ENCODE data around the gene LZTS3.
"Not testable (repeated sequence)": the region's sequence is repeated elsewhere in the genome, so short reads cannot be mapped to it uniquely, and the experiment has no call there.

Gene LZTS3

DNA sequence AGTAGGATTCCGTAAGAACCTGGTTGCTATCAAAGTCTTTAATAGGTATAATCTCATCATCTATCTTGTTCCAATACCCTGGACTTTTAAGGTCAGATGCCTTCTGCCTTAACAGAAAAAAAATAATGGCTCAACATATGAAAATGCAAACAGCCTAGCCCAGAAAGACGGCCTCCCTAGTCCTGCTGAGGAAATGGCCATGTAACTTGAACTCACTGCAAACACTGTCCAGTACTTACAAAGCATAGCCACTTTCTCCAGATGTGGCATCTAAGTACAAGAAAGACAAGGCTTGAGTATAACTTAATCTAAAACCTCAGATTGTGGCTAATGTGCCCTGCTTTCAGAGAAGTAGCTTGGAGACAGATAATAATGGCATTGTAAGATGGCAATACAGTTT, 40.2 kb downstream of the LZTS3 start:
- no peak for DNase-seq

- DNase-seq, result no peak
Observed at GRCh38 chr20:3130051-3130600, 43.2 kb downstream of the LZTS3 start.

DNA sequence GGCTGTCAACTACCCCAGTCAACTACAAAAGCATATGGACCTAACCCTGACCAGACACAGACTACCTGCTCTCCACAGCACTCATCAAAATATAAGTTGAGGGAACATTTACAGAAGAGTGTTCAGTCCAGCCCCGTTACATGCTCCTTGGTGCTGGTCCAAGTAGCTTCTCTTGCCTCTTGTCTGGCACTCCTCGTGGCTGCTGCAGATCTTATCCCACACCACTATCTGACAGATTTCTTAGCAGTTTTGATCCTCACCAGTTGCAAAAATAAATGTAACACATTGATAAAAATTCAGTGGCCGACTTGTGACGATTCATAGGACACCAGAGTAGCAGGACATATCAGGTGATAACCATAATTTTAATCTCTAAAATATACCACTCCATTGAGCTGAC, 44.3 kb downstream of the LZTS3 start:
- no peak for DNase-seq

DNA sequence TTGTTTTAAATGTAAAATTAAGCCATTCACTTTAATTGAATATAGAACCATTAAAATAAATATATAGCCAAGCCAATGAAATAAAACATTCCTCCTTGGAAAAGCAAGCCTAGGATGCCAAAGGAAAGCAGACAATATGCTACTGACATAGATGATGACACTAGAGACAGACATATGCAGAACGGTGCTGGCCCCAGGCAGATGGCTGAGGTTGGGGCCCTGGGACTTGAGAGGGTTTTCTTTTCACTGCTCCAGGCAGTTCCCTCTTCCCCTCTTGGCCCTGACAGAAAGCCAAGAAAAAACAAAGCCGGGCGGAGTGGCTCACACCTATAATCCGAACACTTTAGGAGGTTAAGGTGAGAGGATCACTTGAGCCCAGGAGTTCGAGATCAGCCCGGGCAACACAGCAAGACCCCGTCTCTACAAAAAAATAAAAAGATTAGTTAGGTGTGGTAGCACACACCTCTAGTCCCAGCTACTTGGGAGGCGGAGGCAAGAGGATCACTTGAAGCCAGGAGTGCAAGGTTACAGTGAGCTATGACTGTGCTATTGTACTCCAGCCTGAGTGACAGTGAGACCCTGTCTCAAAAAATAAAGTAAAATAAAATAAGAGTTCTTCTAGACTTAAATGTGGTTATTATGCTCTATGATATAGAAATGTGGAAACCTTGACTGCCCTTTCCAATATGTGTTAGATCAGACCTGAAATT, 44.9 kb downstream of the LZTS3 start:
- no peak for DNase-seq

DNA sequence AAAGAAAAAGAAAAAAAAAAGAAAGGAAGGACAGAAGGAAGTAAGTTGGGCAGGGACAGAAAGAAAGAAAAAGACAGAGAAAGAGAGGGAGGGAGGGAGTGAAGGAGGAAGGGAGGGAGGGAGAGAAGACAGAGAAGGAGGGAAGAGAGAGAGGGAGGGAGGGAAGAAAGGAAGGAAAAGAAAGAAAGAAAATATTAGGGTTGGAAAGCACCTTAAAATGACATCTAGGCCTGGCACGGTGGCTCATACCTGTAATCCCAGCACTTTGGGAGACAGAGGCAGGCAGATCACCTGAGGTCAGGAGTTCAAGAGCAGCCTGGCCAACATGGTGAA, 46.9 kb downstream of the LZTS3 start:
- no peak for DNase-seq

DNA sequence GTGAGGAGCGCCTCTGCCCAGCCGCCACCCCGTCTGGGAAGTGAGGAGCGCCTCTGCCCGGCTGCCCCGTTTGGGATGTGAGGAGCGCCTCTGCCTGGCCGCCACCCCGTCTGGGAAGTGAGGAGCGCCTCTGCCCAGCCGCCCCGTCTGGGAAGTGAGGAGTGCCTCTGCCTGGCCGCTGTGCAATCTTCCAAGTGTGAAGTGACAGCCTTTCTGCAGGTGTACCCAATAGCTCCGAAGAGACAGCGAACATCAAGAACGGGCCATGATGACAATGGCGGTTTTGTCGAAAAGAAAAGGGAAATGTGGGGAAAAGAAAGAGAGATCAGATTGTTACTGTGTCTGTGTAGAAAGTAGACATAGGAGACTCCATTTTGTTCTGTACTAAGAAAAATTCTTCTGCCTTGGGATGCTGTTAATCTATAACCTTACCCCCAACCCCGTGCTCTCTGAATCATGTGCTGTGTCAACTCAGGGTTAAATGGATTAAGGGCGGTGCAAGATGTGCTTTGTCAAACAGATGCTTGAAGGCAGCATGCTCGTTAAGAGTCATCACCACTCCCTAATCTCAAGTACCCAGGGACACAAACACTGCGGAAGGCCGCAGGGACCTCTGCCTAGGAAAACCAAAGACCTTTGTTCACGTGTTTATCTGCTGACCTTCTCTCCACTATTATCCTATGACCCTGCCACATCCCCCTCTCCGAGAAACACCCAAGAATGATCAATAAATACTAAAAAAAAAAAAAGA, 47.4 kb downstream of the LZTS3 start:
- not testable (repeated sequence) for DNase-seq

- not testable (repeated sequence) for DNase-seq
Observed at GRCh38 chr20:3124773-3125560, 48.4 kb downstream of the LZTS3 start.

DNA sequence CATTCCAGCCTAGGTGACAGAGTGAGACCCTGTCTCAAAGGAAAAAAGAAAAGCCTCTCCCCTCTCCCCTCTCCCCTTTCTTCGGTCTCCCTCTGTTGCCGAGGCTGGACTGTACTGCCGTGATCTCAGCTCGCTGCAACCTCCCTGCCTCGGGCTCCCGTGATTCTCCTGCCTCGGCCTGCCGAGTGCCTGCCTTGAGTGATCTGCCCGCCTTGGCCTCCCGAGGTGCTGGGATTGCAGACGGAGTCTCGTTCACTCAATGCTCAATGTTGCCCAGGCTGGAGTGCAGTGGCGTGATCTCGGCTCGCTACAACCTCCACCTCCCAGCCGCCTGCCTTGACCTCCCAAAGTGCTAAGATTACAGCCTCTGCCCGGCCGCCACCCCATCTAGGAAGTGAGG, 49.2 kb downstream of the LZTS3 start:
- DNase-seq, result not testable (repeated sequence)

- no peak for DNase-seq
Observed at GRCh38 chr20:3123542-3123941, 49.8 kb downstream of the LZTS3 start.

DNA sequence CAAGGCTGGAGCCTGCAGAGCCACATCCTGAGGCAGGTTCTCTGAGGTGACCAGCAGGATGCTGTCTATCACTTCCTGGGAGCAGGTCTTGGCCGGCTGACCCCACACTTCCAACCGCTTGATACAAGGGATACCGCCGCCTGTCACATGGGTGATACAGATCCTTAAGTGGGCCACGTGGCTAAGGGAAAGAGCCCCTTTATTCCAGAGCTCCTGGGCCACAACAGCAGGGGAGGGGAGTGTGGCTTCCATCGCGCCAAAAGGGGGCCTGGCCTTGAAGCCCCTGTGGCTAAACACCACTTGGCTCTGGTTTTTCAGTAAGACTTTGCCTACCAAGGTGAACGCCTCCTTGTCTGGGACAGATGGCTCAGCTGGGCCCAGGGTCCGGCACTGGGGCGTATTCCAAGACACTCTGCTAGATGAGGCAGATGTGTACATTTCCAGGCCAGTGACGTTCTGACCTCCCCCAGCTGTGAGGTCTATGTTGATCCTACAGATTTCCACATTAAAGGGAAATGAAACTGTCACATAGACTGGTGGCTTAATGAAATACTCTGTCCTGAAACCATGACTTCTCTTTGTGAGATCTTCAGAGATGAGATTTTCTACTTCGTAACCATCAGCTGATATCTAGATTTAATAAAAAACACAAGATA, 51.3 kb downstream of the LZTS3 start:
- DNase-seq, result no peak

DNA sequence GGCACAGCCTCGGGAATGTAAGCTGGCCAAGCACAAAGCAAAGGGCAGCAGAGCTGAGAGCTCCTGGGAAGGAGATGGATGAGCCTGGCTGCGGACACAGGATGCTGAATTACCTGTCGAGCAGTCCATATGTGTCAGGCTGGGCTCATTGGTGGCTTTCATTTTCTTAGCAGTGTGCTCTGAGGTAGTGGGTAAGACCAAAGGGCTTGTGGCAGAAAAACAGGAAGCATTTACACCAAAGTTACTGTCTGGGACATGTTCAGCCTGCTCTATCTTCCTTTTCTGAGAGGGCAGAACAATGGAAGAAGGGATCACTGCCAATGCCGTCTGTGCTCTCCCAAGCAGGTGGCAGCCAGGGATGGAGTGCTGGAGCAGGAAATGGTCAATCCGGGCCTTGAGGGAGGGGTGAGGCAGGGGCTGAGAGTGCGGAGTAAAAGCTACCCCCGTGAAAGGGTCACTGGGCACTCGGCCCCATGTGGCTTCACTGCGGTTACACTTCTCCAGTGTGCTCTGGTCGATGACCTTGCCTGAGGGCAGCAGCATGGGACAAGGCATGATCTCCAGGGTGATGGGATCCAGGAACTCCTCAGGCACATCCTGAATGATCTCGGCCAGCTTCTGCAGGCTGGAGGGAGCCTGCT, 52.0 kb downstream of the LZTS3 start:
- DNase-seq, result peak; percentile 33 to 49

DNA sequence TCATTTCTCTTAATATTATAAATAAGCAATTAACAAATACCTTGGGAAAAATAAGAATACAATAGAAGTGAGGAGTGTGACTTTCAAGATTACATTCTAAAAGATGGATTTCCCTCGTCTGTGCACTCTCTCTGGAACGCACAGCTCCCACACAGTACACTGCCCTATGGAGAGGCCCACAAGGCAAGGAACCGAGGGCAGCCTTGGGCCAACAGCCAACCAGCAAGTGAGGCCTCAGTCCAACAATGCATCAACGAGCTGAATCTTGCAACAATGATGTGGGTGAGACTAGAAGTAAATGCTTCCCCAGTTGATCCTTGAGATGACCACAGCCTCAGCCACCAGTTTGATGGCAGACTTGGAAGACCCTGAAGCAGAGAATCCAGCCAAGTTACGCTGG, 54.3 kb downstream of the LZTS3 start:
- DNase-seq, result no peak

DNA sequence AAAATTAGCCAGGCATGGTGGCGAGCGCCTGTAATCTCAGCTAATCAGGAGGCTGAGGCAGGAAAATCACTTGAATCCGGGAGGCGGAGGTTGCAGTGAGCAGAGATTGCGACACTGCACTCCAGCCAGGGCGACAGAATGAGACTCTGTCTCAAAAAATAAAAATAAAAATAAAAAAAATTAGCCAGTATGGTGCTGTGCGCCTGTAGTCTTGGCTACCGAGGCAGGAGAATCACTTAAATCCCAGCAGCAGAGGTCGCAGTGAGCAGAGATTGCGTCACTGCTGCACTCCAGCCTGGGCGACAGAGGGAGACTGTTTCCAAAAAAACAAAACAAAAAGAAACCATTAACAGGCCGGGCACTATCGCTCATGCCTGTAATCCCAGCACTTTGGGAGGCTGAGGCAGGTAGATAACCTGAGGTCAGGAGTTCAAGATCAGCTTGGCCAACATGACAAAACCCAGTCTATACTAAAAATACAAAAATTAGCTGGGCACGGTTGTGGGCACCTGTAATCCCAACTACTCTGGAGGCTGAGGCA, 55.4 kb downstream of the LZTS3 start:
- DNase-seq, result peak; percentile 54 to 73

- DNase-seq, result no peak
Observed at GRCh38 chr20:3116341-3116740, 57.0 kb downstream of the LZTS3 start.

- DNase-seq, result peak; percentile 39 to 40
Observed at GRCh38 chr20:3115190-3116107, 57.9 kb downstream of the LZTS3 start.

Measured in CD4-positive, alpha-beta T cell treated with Interleukin-1 beta for 1 hour (primary cell).